HS-27A (cell line): ENCODE results near the gene CDHR4.
"Not testable (repeated sequence)": the region's sequence is repeated elsewhere in the genome, so short reads cannot be mapped to it uniquely, and the experiment has no call there.

ENCODE experiments used
- DNase-seq: peaks from one replicate; pipeline ENCODE4 v3.0.0-alpha.2; 2012; ENCODE audit warnings: low read depth, missing footprints

Gene CDHR4

GRCh38 chr3:49803465-49804140, 3.9 kb upstream of the CDHR4 start:
- no peak for DNase-seq

GRCh38 chr3:49802719-49803464, 3.2 kb upstream of the CDHR4 start, which contains the start of gene INKA1:
INKA1 (plus strand) TSS chr3:49803261; CDS start chr3:49803393, 132 bp downstream.
- peak; percentile 50 for DNase-seq

GRCh38 chr3:49801160-49801559, 1.5 kb upstream of the CDHR4 start:
- no peak for DNase-seq

GRCh38 chr3:49799105-49799504, 568 bp downstream of the CDHR4 start:
- no peak for DNase-seq

- no peak for DNase-seq
These were observed 4.5 kb downstream of the CDHR4 start for GRCh38 chr3:49794926-49795905.

GRCh38 chr3:49794431-49794830, 5.2 kb downstream of the CDHR4 start:
- no peak for DNase-seq

GRCh38 chr3:49793486-49794085, 6.1 kb downstream of the CDHR4 start:
- DNase-seq, result no peak

- no peak for DNase-seq
These were observed 7.1 kb downstream of the CDHR4 start for GRCh38 chr3:49792371-49793150.

GRCh38 chr3:49791571-49791970, 8.1 kb downstream of the CDHR4 start:
- no peak for DNase-seq

- no peak for DNase-seq
These were observed 8.9 kb downstream of the CDHR4 start for GRCh38 chr3:49790626-49791411.

GRCh38 chr3:49788056-49788455, 11.6 kb downstream of the CDHR4 start:
- no peak for DNase-seq

GRCh38 chr3:49787536-49787935, 12.1 kb downstream of the CDHR4 start:
- no peak for DNase-seq

- no peak for DNase-seq
These were observed 12.6 kb downstream of the CDHR4 start for GRCh38 chr3:49787182-49787464.

GRCh38 chr3:49786357-49787181, 13.1 kb downstream of the CDHR4 start, which contains the start of gene IP6K1:
IP6K1 (minus strand) TSS chr3:49786542; CDS start chr3:49748040, 38,502 bp downstream.
- peak; percentile 100 for DNase-seq

- no peak for DNase-seq
These were observed 13.9 kb downstream of the CDHR4 start for GRCh38 chr3:49785565-49786356.

GRCh38 chr3:49782277-49782676, 17.4 kb downstream of the CDHR4 start:
- DNase-seq, result not testable (repeated sequence)

- DNase-seq, result no peak
These were observed 18.1 kb downstream of the CDHR4 start for GRCh38 chr3:49781415-49782199.

GRCh38 chr3:49780975-49781365, 18.7 kb downstream of the CDHR4 start:
- DNase-seq, result not testable (repeated sequence)
